Trophoblast cell (in vitro differentiated cells and primary cell): ENCODE data around the gene FGF11.
"Not testable (repeated sequence)": the region's sequence is repeated elsewhere in the genome, so short reads cannot be mapped to it uniquely, and the experiment has no call there.

Experiments used
- DNase-seq, 2 donors: peaks; one replicate each; pipeline ENCODE4 v3.0.0-alpha.2; 2016
- H2AFZ ChIP-seq: 2 replicates; pipeline ENCODE4 v1.6.1; 2013; ENCODE audit warnings: low read length, moderate library complexity, mild to moderate bottlenecking; ENCODE audit not compliant: insufficient read depth, poor library complexity
- H2AK5ac ChIP-seq: 2 replicates; pipeline ENCODE4 v1.6.1; 2013; ENCODE audit warnings: mild to moderate bottlenecking, low read length
- H2BK120ac ChIP-seq: 2 replicates; pipeline ENCODE4 v1.6.1; 2013; ENCODE audit warnings: low read length, mild to moderate bottlenecking, moderate library complexity; ENCODE audit not compliant: insufficient read depth, poor library complexity
- H2BK12ac ChIP-seq: 2 replicates; pipeline ENCODE4 v1.6.1; 2013; ENCODE audit warnings: mild to moderate bottlenecking, low read length, moderate library complexity
- H2BK5ac ChIP-seq: 2 replicates; pipeline ENCODE4 v1.6.1; 2013; ENCODE audit warnings: low read length, low read depth, moderate library complexity, mild to moderate bottlenecking; ENCODE audit not compliant: poor library complexity
- H3K14ac ChIP-seq: 2 replicates; pipeline ENCODE4 v1.6.1; 2013; ENCODE audit warnings: mild to moderate bottlenecking, low read length
- H3K18ac ChIP-seq: 2 replicates; pipeline ENCODE4 v1.6.1; 2013; ENCODE audit warnings: mild to moderate bottlenecking, low read length
- H3K23ac ChIP-seq: 2 replicates; pipeline ENCODE4 v1.6.1; 2013; ENCODE audit warnings: low read length
- H3K27ac ChIP-seq: 2 replicates; pipeline ENCODE4 v1.5.1; 2013; ENCODE audit warnings: low read depth, mild to moderate bottlenecking, inconsistent platforms, low read length, moderate library complexity
- H3K27me3 ChIP-seq: 2 replicates; pipeline ENCODE4 v1.6.1; 2013; ENCODE audit warnings: inconsistent platforms, mild to moderate bottlenecking, low read length, moderate library complexity; ENCODE audit not compliant: insufficient read depth
- H3K36me3 ChIP-seq, 2 experiments: 1 replicate in 1 of 2; 2 replicates in 1 of 2; pipeline ENCODE4 v1.6.1; 2013; ENCODE audit warnings: low read length in 2 of 2, mild to moderate bottlenecking in 2 of 2, moderate library complexity in 1 of 2; ENCODE audit not compliant: insufficient read depth in 2 of 2, control insufficient read depth in 1 of 2
- H3K4ac ChIP-seq: 2 replicates; pipeline ENCODE4 v1.6.1; 2013; ENCODE audit warnings: low read depth, mild to moderate bottlenecking, low read length, moderate library complexity
- H3K4me1 ChIP-seq, 2 experiments: 1 replicate in 1 of 2; 2 replicates in 1 of 2; pipeline ENCODE4 v1.6.1; 2013; ENCODE audit warnings: low read length in 2 of 2, mild to moderate bottlenecking in 2 of 2, moderate library complexity in 1 of 2; ENCODE audit not compliant: insufficient read depth in 2 of 2, control insufficient read depth in 1 of 2
- H3K4me2 ChIP-seq: 2 replicates; pipeline ENCODE4 v1.6.1; 2013; ENCODE audit warnings: inconsistent platforms, mild to moderate bottlenecking, low read length, moderate library complexity
- H3K4me3 ChIP-seq: 2 replicates; pipeline ENCODE4 v1.5.1; 2013; ENCODE audit warnings: mild to moderate bottlenecking, low read depth, low read length, inconsistent platforms
- H3K79me1 ChIP-seq: one replicate; pipeline ENCODE4 v1.6.1; 2013; ENCODE audit warnings: low read length
- H3K79me2 ChIP-seq: 2 replicates; pipeline ENCODE4 v1.6.1; 2013; ENCODE audit warnings: low read length, mild to moderate bottlenecking; ENCODE audit not compliant: control insufficient read depth, insufficient read depth, poor library complexity
- H3K9ac ChIP-seq: 2 replicates; pipeline ENCODE4 v1.6.1; 2013; ENCODE audit warnings: mild to moderate bottlenecking, low read length
- H3K9me3 ChIP-seq: 2 replicates; pipeline ENCODE4 v1.6.1; 2013; ENCODE audit warnings: low read depth, mild to moderate bottlenecking, control low read depth, inconsistent platforms, low read length; ENCODE audit not compliant: insufficient read depth
- H4K12ac ChIP-seq: 2 replicates; pipeline ENCODE4 v1.6.1; 2013; ENCODE audit warnings: low read depth, mild to moderate bottlenecking, low read length, moderate library complexity
- H4K8ac ChIP-seq: 2 replicates; pipeline ENCODE4 v1.6.1; 2013; ENCODE audit warnings: low read depth, mild to moderate bottlenecking, low read length, moderate library complexity
- H4K91ac ChIP-seq: one replicate; pipeline ENCODE4 v1.6.1; 2013; ENCODE audit warnings: low read depth, mild to moderate bottlenecking, low read length, moderate library complexity
- WGBS: extraction: QIAGEN DNeasy Blood & Tissue Kit; methylation state at CpG from one replicate; pipeline ENCODE4 v1.1.7; 2013; ENCODE audit warnings: missing lambda C conversion rate; ENCODE audit not compliant: insufficient read length, insufficient coverage; ENCODE audit errors: extremely low coverage; 5-methylcytosine and 5-hydroxymethylcytosine counted together

Gene FGF11

DNA sequence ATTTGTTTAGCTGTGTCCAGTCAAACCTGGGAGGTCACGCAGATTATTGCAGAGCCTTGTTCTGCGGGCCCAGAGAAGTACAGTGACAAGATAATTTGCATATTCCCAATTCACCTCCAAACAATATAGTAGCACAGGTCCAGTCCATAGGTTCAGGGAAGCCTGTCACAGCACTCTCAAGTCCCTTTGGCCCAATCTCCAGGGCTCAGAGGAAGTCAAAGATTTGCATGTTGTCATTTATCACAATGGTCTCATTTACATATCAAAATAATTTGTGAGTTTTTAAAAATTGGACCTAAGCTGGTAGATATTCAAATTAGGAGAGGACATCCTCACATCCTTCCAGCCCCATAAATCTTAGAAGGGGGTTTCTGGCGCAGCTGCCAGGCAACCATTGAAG is 28.2 kb downstream of the FGF11 start:
- Histone ChIP-seq H2AK5ac (no peak overlapping the region), H2BK5ac (no peak overlapping the region), H2BK12ac (no peak overlapping the region), H4K8ac (no peak overlapping the region), H3K4me3 (no peak overlapping the region), H4K12ac (no peak overlapping the region), H3K4me2 (no peak overlapping the region), H3K36me3 (peaks cover 33 to 34% of the 10 kb centered on the region in 2 experiments), H3K14ac (no peak overlapping the region), H3K18ac (no peak overlapping the region), H3K79me1 (no peaks in the 10 kb centered on the region), H2AFZ (no peak overlapping the region), H3K4ac (no peak overlapping the region), H3K23ac (no peak overlapping the region), H3K79me2 (no peaks in the 10 kb centered on the region), H3K27me3 (no peaks in the 10 kb centered on the region), H3K4me1 (peaks cover 3 to 7% of the 10 kb centered on the region in 2 experiments), H4K91ac (no peak overlapping the region), H3K9me3 (no peaks in the 10 kb centered on the region), H2BK120ac (no peak overlapping the region), H3K27ac (no peak overlapping the region), H3K9ac (no peak overlapping the region)
- DNase-seq = no peak
- no CpG with 5 or more reads among the region's 3 CpGs for WGBS

DNA sequence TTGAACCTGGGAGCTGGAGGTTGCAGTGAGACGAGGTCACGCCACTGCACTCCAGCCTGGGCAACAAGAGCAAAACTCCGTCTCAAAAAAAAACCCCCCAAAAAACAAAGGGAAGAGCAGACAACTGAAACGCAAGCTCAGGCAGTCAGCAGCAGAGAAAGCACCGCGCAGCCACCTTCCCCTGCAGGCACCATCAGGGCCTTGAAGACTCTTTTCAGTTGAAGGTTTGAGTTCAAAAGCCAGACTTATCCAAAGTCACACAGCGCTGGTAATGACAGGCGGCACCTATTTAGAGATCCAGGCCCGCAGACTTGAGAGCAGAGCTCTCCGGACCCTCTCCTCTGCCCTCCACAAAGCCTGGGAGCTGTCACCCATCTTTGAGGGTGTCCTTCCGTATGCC is 29.0 kb downstream of the FGF11 start:
- Histone ChIP-seq H3K4me1 (peaks cover 3 to 7% of the 10 kb centered on the region in 2 experiments), H3K36me3 (peaks cover 25 to 26% of the 10 kb centered on the region in 2 experiments), H3K27me3 (no peaks in the 10 kb centered on the region), H3K4me3 (no peak overlapping the region), H2AFZ (no peak overlapping the region), H3K18ac (no peak overlapping the region), H3K4ac (no peak overlapping the region), H3K4me2 (no peak overlapping the region), H4K12ac (no peak overlapping the region), H2BK12ac (no peak overlapping the region), H4K91ac (no peak overlapping the region), H3K14ac (no peak overlapping the region), H3K9ac (no peak overlapping the region), H2BK120ac (no peak overlapping the region), H3K23ac (no peak overlapping the region), H3K9me3 (no peaks in the 10 kb centered on the region), H3K79me1 (no peaks in the 10 kb centered on the region), H2AK5ac (no peak overlapping the region), H4K8ac (no peak overlapping the region), H3K27ac (no peak overlapping the region), H2BK5ac (no peak overlapping the region), H3K79me2 (no peaks in the 10 kb centered on the region)
- no CpG with 5 or more reads among the region's 11 CpGs for WGBS
- DNase-seq = no peak

DNA sequence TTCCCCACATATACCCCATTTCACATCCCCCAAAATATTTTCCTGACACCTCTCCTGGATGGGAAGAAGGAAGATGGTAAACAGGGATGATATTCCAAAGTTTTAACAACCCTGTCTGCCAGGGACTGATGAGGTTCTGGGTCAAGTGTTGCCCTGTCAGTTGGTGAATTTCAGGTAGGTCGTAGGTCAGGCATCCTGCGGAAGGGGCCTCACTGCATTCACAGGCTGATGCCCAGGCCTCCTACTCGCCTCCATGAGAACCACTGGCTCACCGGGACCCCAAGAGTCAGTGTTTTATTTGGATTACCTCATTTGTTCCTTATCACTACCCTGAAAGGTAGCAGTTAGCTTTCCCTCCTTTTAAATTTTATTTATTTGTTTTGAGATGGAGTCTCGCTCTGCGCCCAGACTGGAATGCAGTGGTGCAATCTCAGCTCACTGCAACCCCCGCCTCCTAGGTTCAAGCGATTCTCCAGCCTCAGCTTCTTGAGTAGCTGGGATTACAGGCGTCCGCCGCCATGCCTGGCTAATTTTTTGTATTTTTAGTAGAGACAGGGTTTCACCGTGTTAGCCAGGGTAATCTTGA is 29.6 kb downstream of the FGF11 start:
- Histone ChIP-seq H4K12ac (no peak overlapping the region), H3K27me3 (no peaks in the 10 kb centered on the region), H2BK12ac (no peak overlapping the region), H2AFZ (no peak overlapping the region), H3K4me1 (peaks cover 3 to 7% of the 10 kb centered on the region in 2 experiments), H3K18ac (no peak overlapping the region), H2BK5ac (no peak overlapping the region), H3K27ac (no peak overlapping the region), H3K79me2 (no peaks in the 10 kb centered on the region), H4K91ac (no peak overlapping the region), H2AK5ac (no peak overlapping the region), H3K4me2 (no peak overlapping the region), H3K36me3 (peaks cover 19 to 20% of the 10 kb centered on the region in 2 experiments), H3K79me1 (no peaks in the 10 kb centered on the region), H3K23ac (no peak overlapping the region), H3K9ac (no peak overlapping the region), H3K4me3 (no peak overlapping the region), H3K9me3 (no peaks in the 10 kb centered on the region), H3K14ac (no peak overlapping the region), H4K8ac (no peak overlapping the region), H3K4ac (no peak overlapping the region), H2BK120ac (no peak overlapping the region)
- peak in 1 of 2 donors; percentile 31 for DNase-seq
- no CpG with 5 or more reads among the region's 12 CpGs for WGBS

DNA sequence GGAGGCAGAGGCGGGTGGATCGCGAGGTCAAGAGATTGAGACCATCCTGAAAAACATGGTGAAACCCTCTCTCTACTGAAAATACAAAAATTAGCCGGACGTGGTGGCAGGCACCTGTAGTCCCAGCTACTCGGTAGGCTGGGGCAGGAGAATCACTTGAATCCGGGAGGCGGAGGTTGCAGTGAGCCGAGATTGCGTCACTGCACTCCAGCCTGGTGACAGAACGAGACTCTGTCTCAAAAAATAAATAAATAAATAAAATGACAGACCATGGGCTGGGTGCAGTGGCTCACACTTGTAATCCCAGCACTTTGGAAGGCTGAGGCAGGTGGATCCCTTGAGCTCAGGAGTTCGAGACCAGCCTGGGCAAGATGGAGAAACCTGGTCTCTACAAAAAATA is 30.5 kb downstream of the FGF11 start:
- not testable (repeated sequence) for H2BK5ac ChIP-seq, H4K12ac ChIP-seq

More for the DNA sequence above, 30.5 kb downstream of the FGF11 start:
- H3K4me2 ChIP-seq, H3K79me2 ChIP-seq, H3K9me3 ChIP-seq, H3K4me3 ChIP-seq, H3K23ac ChIP-seq, H2AK5ac ChIP-seq, H3K27ac ChIP-seq, H3K79me1 ChIP-seq, H4K8ac ChIP-seq, H2AFZ ChIP-seq, H3K18ac ChIP-seq, H3K14ac ChIP-seq, H4K91ac ChIP-seq, H3K9ac ChIP-seq, H3K4ac ChIP-seq, H3K4me1 ChIP-seq, H2BK120ac ChIP-seq, H3K27me3 ChIP-seq, DNase-seq, H2BK12ac ChIP-seq: not testable (repeated sequence)
- peaks cover 17 to 19% of the 10 kb centered on the region in 2 experiments for H3K36me3 ChIP-seq
- WGBS = no CpG with 5 or more reads among the region's 12 CpGs
